ENCODE data around the gene GOLGA8B. TPM values are rescaled to one million over a fixed set of nuclear protein-coding genes. Genes with fewer than 3 reads are reported as not detected.
"Not testable (repeated sequence)": the region's sequence is repeated elsewhere in the genome, so short reads cannot be mapped to it uniquely, and the experiment has no call there.

The GOLGA8B gene
- total RNA-seq, 1 experiment from 2014 or later: 42.1 TPM

DNA sequence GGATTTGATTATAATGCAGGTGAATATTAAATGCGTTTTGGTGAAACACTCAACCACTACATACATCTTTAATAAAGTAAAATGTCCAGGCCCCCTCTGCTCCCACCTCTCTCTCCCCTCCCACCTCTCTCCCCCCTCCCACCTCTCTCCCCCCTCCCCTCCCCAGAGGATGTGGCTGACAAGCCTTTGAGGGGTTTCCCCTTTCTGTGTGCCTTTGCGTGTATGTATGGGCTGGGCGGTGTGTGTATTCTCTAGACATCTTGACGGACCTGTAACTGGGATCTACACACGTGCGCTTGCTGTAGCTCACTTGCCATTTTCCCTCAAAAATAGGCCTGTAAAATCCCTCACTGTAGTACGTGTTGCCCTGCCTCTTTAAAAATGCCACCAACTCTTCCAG lies 28.3 kb downstream of the GOLGA8B start:
- not testable (repeated sequence) for H3K27me3 ChIP-seq (ENCODE audit: insufficient read depth, low read length); H2BK20ac ChIP-seq (ENCODE audit: low read depth, low read length, poor library complexity, severe bottlenecking); H3K18ac ChIP-seq (ENCODE audit: insufficient read length, low read depth, low read length); H3K27me3 Mint-ChIP-seq (ENCODE audit: low read depth); H3T11ph ChIP-seq (ENCODE audit: low read length); H3K4me1 Mint-ChIP-seq; H4K5ac ChIP-seq (ENCODE audit: insufficient read length, low read depth, low read length); H3K56ac ChIP-seq (ENCODE audit: insufficient read length, low read depth, low read length); H2BK120ac ChIP-seq (ENCODE audit: low read depth, low read length, poor library complexity, severe bottlenecking); H3K4me3 Mint-ChIP-seq; H3K9me3 Mint-ChIP-seq; H3K27ac Mint-ChIP-seq; H3K4ac ChIP-seq (ENCODE audit: low read depth, low read length); H3K9me3 ChIP-seq (ENCODE audit: control insufficient read depth, low read depth, low read length); H3K79me2 ChIP-seq (ENCODE audit: insufficient read depth, low read length); H2BK15ac ChIP-seq (ENCODE audit: low read depth, low read length); H3K4me2 ChIP-seq (ENCODE audit: insufficient read depth, insufficient read length, low read length); H3K36me3 Mint-ChIP-seq (ENCODE audit: insufficient read depth in 1 of 3, low read depth in 3 of 3); H2BK5ac ChIP-seq (ENCODE audit: insufficient read length, low read length); H3K14ac ChIP-seq (ENCODE audit: insufficient read depth, low read length); H4K8ac ChIP-seq (replicated peaks; ENCODE audit: insufficient read length, low read depth, low read length); H3K79me1 ChIP-seq (ENCODE audit: insufficient read depth, low read depth, low read length, poor library complexity, severe bottlenecking); H3K27ac ChIP-seq (ENCODE audit: insufficient read length, low read depth, low read length); H4K91ac ChIP-seq (ENCODE audit: insufficient read length, low read depth, low read length); H2BK12ac ChIP-seq (ENCODE audit: insufficient read length, low read depth, low read length); H2AFZ ChIP-seq (ENCODE audit: low read length); DNase-seq; H3K23me2 ChIP-seq (ENCODE audit: insufficient read length, low read depth, low read length, poor library complexity, severe bottlenecking); H3K9ac ChIP-seq (ENCODE audit: extremely low read depth, insufficient read length, low read length); H2AK5ac ChIP-seq (ENCODE audit: insufficient read length, low read length); H3K23ac ChIP-seq (ENCODE audit: insufficient read length, low read depth, low read length); H4K20me1 ChIP-seq (ENCODE audit: control insufficient read depth, insufficient read depth, insufficient read length); H3K4me1 ChIP-seq (ENCODE audit: insufficient read depth, low read length)
- WGBS (ENCODE audit: extremely low coverage, insufficient read length, low lambda C conversion rate): no CpG with 5 or more reads among the region's 7 CpGs

GRCh38 chr15:34554716-34555115 lies 28.7 kb downstream of the GOLGA8B start:
- H2BK5ac ChIP-seq (ENCODE audit: insufficient read length, low read length); H3K18ac ChIP-seq (ENCODE audit: insufficient read length, low read depth, low read length); H3K79me2 ChIP-seq (ENCODE audit: insufficient read depth, low read length); H3K4me2 ChIP-seq (ENCODE audit: insufficient read depth, insufficient read length, low read length); H3K23me2 ChIP-seq (ENCODE audit: insufficient read length, low read depth, low read length, poor library complexity, severe bottlenecking); H3K27me3 Mint-ChIP-seq (ENCODE audit: low read depth); H4K5ac ChIP-seq (ENCODE audit: insufficient read length, low read depth, low read length); H2AFZ ChIP-seq (ENCODE audit: low read length); H2BK12ac ChIP-seq (ENCODE audit: insufficient read length, low read depth, low read length); H3K79me1 ChIP-seq (ENCODE audit: insufficient read depth, low read depth, low read length, poor library complexity, severe bottlenecking); H3K4me3 Mint-ChIP-seq; H3K23ac ChIP-seq (ENCODE audit: insufficient read length, low read depth, low read length); H3K4me1 Mint-ChIP-seq; H3K36me3 Mint-ChIP-seq (ENCODE audit: insufficient read depth in 1 of 3, low read depth in 3 of 3); H4K20me1 ChIP-seq (ENCODE audit: control insufficient read depth, insufficient read depth, insufficient read length); H3K27ac Mint-ChIP-seq; H3K27ac ChIP-seq (ENCODE audit: insufficient read length, low read depth, low read length); H3K27me3 ChIP-seq (ENCODE audit: insufficient read depth, low read length); DNase-seq; H2BK120ac ChIP-seq (ENCODE audit: low read depth, low read length, poor library complexity, severe bottlenecking); H3K9ac ChIP-seq (ENCODE audit: extremely low read depth, insufficient read length, low read length); H3K56ac ChIP-seq (ENCODE audit: insufficient read length, low read depth, low read length); H3K9me3 Mint-ChIP-seq; H4K8ac ChIP-seq (replicated peaks; ENCODE audit: insufficient read length, low read depth, low read length); H2BK15ac ChIP-seq (ENCODE audit: low read depth, low read length); H3K4ac ChIP-seq (ENCODE audit: low read depth, low read length); H3K14ac ChIP-seq (ENCODE audit: insufficient read depth, low read length); H3T11ph ChIP-seq (ENCODE audit: low read length); H3K4me1 ChIP-seq (ENCODE audit: insufficient read depth, low read length); H2BK20ac ChIP-seq (ENCODE audit: low read depth, low read length, poor library complexity, severe bottlenecking); H3K9me3 ChIP-seq (ENCODE audit: control insufficient read depth, low read depth, low read length); H2AK5ac ChIP-seq (ENCODE audit: insufficient read length, low read length); H4K91ac ChIP-seq (ENCODE audit: insufficient read length, low read depth, low read length): not testable (repeated sequence)
- no CpG with 5 or more reads among the region's 9 CpGs for WGBS (ENCODE audit: extremely low coverage, insufficient read length, low lambda C conversion rate)
